Ishikawa (cell line): Measurements from ENCODE around the gene LCE7A.

Experiments used
- FOXM1 ChIP-seq: IDR thresholded peaks from 2 replicates; pipeline ENCODE4 v1.6.1; 2012; ENCODE audit warnings: low read depth, borderline replicate concordance
- NFIC ChIP-seq: IDR thresholded peaks from 2 replicates; pipeline ENCODE4 v1.6.1; 2012
- RAD21 ChIP-seq: IDR thresholded peaks from 2 replicates; pipeline ENCODE4 v1.6.1; 2012; ENCODE audit warnings: low read depth
- TF ChIP-seq, protein P1 (sequence below): IDR thresholded peaks from 2 replicates; pipeline ENCODE4 v1.6.1; 2012
- TF ChIP-seq, protein P2 (sequence below): IDR thresholded peaks from 2 replicates; pipeline ENCODE4 v1.6.1; 2012; ENCODE audit warnings: low read depth, mild to moderate bottlenecking

DNA sequence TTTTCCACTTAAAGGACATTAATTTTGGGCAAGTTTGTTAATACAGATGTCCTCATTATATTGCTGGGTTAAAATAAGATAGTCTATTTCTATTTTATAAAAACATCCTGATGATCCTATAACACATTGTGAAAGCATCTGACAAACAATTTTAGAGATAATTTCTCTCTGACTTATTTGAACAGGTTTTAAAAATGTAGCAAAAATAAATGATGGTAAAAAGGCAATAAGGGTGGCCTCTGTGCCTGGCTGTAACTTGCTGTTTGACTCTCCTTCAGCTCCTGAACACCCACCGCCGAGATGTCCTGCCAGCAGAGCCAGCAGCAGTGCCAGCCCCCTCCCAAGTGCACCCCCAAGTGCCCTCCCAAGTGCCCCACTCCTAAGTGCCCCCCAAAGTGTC lies 32.6 kb upstream of the LCE7A start, which contains the start of gene LCE1A:
- TF ChIP-seq, protein P1, sequence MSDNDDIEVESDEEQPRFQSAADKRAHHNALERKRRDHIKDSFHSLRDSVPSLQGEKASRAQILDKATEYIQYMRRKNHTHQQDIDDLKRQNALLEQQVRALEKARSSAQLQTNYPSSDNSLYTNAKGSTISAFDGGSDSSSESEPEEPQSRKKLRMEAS, result no peak
- no peak for TF ChIP-seq RAD21
- TF ChIP-seq, protein P2, sequence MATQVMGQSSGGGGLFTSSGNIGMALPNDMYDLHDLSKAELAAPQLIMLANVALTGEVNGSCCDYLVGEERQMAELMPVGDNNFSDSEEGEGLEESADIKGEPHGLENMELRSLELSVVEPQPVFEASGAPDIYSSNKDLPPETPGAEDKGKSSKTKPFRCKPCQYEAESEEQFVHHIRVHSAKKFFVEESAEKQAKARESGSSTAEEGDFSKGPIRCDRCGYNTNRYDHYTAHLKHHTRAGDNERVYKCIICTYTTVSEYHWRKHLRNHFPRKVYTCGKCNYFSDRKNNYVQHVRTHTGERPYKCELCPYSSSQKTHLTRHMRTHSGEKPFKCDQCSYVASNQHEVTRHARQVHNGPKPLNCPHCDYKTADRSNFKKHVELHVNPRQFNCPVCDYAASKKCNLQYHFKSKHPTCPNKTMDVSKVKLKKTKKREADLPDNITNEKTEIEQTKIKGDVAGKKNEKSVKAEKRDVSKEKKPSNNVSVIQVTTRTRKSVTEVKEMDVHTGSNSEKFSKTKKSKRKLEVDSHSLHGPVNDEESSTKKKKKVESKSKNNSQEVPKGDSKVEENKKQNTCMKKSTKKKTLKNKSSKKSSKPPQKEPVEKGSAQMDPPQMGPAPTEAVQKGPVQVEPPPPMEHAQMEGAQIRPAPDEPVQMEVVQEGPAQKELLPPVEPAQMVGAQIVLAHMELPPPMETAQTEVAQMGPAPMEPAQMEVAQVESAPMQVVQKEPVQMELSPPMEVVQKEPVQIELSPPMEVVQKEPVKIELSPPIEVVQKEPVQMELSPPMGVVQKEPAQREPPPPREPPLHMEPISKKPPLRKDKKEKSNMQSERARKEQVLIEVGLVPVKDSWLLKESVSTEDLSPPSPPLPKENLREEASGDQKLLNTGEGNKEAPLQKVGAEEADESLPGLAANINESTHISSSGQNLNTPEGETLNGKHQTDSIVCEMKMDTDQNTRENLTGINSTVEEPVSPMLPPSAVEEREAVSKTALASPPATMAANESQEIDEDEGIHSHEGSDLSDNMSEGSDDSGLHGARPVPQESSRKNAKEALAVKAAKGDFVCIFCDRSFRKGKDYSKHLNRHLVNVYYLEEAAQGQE, result no peak
- no peak for TF ChIP-seq FOXM1
- no peak for TF ChIP-seq NFIC
